ENCODE data around the gene VCPKMT.
"Not testable (repeated sequence)": the region's sequence is repeated elsewhere in the genome, so short reads cannot be mapped to it uniquely, and the experiment has no call there.

DNA sequence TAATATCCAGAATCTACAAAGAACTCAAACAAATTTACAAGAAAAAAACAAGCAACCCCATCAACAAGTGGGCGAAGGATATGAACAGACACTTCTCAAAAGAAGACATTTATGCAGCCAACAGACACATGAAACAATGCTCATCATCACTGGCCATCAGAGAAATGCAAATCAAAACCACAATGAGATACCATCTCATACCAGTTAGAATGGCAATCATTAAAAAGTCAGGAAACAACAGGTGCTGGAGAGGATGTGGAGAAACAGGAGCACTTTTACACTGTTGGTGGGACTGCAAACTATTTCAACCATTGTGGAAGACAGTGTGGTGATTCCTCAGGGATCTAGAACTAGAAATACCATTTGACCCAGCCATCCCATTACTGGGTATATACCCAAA is 37.3 kb downstream of the VCPKMT start:
- TF ChIP-seq, protein P1, sequence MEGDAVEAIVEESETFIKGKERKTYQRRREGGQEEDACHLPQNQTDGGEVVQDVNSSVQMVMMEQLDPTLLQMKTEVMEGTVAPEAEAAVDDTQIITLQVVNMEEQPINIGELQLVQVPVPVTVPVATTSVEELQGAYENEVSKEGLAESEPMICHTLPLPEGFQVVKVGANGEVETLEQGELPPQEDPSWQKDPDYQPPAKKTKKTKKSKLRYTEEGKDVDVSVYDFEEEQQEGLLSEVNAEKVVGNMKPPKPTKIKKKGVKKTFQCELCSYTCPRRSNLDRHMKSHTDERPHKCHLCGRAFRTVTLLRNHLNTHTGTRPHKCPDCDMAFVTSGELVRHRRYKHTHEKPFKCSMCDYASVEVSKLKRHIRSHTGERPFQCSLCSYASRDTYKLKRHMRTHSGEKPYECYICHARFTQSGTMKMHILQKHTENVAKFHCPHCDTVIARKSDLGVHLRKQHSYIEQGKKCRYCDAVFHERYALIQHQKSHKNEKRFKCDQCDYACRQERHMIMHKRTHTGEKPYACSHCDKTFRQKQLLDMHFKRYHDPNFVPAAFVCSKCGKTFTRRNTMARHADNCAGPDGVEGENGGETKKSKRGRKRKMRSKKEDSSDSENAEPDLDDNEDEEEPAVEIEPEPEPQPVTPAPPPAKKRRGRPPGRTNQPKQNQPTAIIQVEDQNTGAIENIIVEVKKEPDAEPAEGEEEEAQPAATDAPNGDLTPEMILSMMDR (IDR thresholded peaks at IDR 0.05), result not testable (repeated sequence)
- TF ChIP-seq POLR2A (IDR thresholded peaks at IDR 0.05), result not testable (repeated sequence)
